Suprapubic skin (tissue), 4 donors: ENCODE results near the gene MYBPH. TPM values are rescaled to one million over a fixed set of nuclear protein-coding genes. Genes with fewer than 3 reads are reported as not detected.

Source experiments
- DNase-seq, 2 donors: peaks; one replicate each; pipeline ENCODE4 v3.0.0-alpha.2; 2019; ENCODE audit warnings: low spot score in 2 of 2
- H3K27ac ChIP-seq: fragments of 200-600 bp; sonication (generic); one replicate; pipeline ENCODE4 v1.5.1; 2019
- H3K27me3 ChIP-seq: fragments of 200-600 bp; sonication (generic); one replicate; pipeline ENCODE4 v1.5.1; 2019
- H3K36me3 ChIP-seq: fragments of 200-600 bp; sonication (generic); one replicate; pipeline ENCODE4 v1.5.1; 2019
- H3K4me1 ChIP-seq: fragments of 200-600 bp; sonication (generic); one replicate; pipeline ENCODE4 v1.5.1; 2019
- H3K4me3 ChIP-seq: fragments of 200-600 bp; sonication (generic); one replicate; pipeline ENCODE4 v1.5.1; 2019; ENCODE audit warnings: mild to moderate bottlenecking
- H3K9me3 ChIP-seq: fragments of 200-600 bp; sonication (generic); one replicate; pipeline ENCODE4 v1.5.1; 2019
- CTCF ChIP-seq, 2 donors: fragments of 200-600 bp in 1 of 2; fragments of 450-650 bp in 1 of 2; sonication (generic) in 1 of 2; IDR thresholded peaks; one replicate each; pipeline ENCODE4 v1.5.1; 2016 to 2019; ENCODE audit warnings: antibody characterized with exemption in 2 of 2, mild to moderate bottlenecking in 1 of 2, moderate library complexity in 1 of 2
- EP300 ChIP-seq: sonication (generic); formaldehyde crosslinking; IDR thresholded peaks from one replicate; pipeline ENCODE4 v1.6.1; 2017; ENCODE audit warnings: antibody characterized with exemption
- POLR2A ChIP-seq, 2 donors: fragments of 450-650 bp; IDR thresholded peaks; one replicate each; pipeline ENCODE4 v1.6.1; 2017; ENCODE audit warnings: antibody characterized with exemption in 2 of 2, mild to moderate bottlenecking in 2 of 2, moderate library complexity in 2 of 2
- POLR2AphosphoS5 ChIP-seq, 3 donors: sonication (generic); formaldehyde crosslinking; IDR thresholded peaks; one replicate each; pipeline ENCODE4 v1.6.1; 2017; ENCODE audit warnings: antibody characterized with exemption in 3 of 3
- WGBS: methylation state at CpG from one replicate; pipeline ENCODE4 v1.1.5; 2018; 5-methylcytosine and 5-hydroxymethylcytosine counted together
- total RNA-seq, 4 donors: library from RNA; depleted of rRNA; stranded (reverse); fragments of >200 nt; gene quantifications; one replicate each; pipeline ENCODE4 v1.1.0, GENCODE V29; 2016

MYBPH gene
- total RNA-seq, 4 donors from 2014 or later: 0.26 TPM; not detected in 3

GRCh38 chr1:203171341-203172183 is 4.1 kb downstream of the MYBPH start:
- Histone ChIP-seq H3K36me3 (no peaks in the 10 kb centered on the region), H3K4me3 (no peak overlapping the region), H3K27me3 (peaks cover 3% of the 10 kb centered on the region), H3K27ac (no peak overlapping the region), H3K4me1 (no peaks in the 10 kb centered on the region), H3K9me3 (no peaks in the 10 kb centered on the region)
- TF ChIP-seq EP300: no peak
- no peak for TF ChIP-seq CTCF (IDR thresholded peaks at IDR 0.05)
- no peak for TF ChIP-seq POLR2AphosphoS5 (IDR thresholded peaks at IDR 0.05)
- no peak for TF ChIP-seq POLR2A (IDR thresholded peaks at IDR 0.05)
- 98% methylated on average over 8 of the region's 22 CpGs for WGBS
- peak in 1 of 2 donors; percentile 58 for DNase-seq

GRCh38 chr1:203170625-203171330 is 4.8 kb downstream of the MYBPH start:
- Histone ChIP-seq H3K27me3 (peaks cover 6% of the 10 kb centered on the region), H3K4me3 (no peak overlapping the region), H3K9me3 (no peaks in the 10 kb centered on the region), H3K27ac (no peak overlapping the region), H3K36me3 (no peaks in the 10 kb centered on the region), H3K4me1 (no peaks in the 10 kb centered on the region)
- TF ChIP-seq POLR2AphosphoS5 (IDR thresholded peaks at IDR 0.05): no peak
- TF ChIP-seq CTCF (IDR thresholded peaks at IDR 0.05): no peak
- TF ChIP-seq EP300: no peak
- no peak for TF ChIP-seq POLR2A (IDR thresholded peaks at IDR 0.05)
- peak in 1 of 2 donors; percentile 27 for DNase-seq
- WGBS: 93% methylated on average over 7 of the region's 8 CpGs

GRCh38 chr1:203169770-203170520 is 5.7 kb downstream of the MYBPH start:
- no peak for DNase-seq
- WGBS: 83% methylated on average over 21 of the region's 21 CpGs

GRCh38 chr1:203168991-203169390 is 6.6 kb downstream of the MYBPH start:
- H3K4me3 ChIP-seq: no peak overlapping the region
- no peaks in the 10 kb centered on the region for H3K9me3 ChIP-seq
- 98% methylated on average over 9 of the region's 9 CpGs for WGBS

More at GRCh38 chr1:203169770-203170520, 5.7 kb downstream of the MYBPH start:
- Histone ChIP-seq H3K4me1 (no peaks in the 10 kb centered on the region), H3K9me3 (no peaks in the 10 kb centered on the region), H3K27me3 (peaks cover 8% of the 10 kb centered on the region), H3K4me3 (no peak overlapping the region), H3K27ac (no peak overlapping the region), H3K36me3 (no peaks in the 10 kb centered on the region)
- no peak for TF ChIP-seq EP300
- no peak for TF ChIP-seq POLR2AphosphoS5 (IDR thresholded peaks at IDR 0.05)
- TF ChIP-seq POLR2A (IDR thresholded peaks at IDR 0.05): no peak
- TF ChIP-seq CTCF (IDR thresholded peaks at IDR 0.05): no peak

More at GRCh38 chr1:203168991-203169390, 6.6 kb downstream of the MYBPH start:
- H3K27ac ChIP-seq: no peak overlapping the region
- H3K36me3 ChIP-seq: no peaks in the 10 kb centered on the region
- TF ChIP-seq CTCF (IDR thresholded peaks at IDR 0.05): no peak
- no peak for TF ChIP-seq POLR2A (IDR thresholded peaks at IDR 0.05)
- no peak for TF ChIP-seq EP300
- no peak for TF ChIP-seq POLR2AphosphoS5 (IDR thresholded peaks at IDR 0.05)
- H3K27me3 ChIP-seq: peaks cover 8% of the 10 kb centered on the region
- no peak for DNase-seq
- H3K4me1 ChIP-seq: no peaks in the 10 kb centered on the region
